Bronchial epithelial cell (primary cell): ENCODE data around the gene MMP20. TPM values are rescaled to one million over a fixed set of nuclear protein-coding genes. Genes with fewer than 3 reads are reported as not detected.

Experiments used
- DNase-seq: peaks from one replicate; pipeline ENCODE4 v3.0.0-alpha.2; 2010; ENCODE audit warnings: low read depth
- FAIRE-seq: peaks from 2 replicates; lab custom pipeline; 2011; peaks lifted over from hg19 to GRCh38; lab: Jason Lieb, UNC
- H3K27me3 ChIP-seq: 2 replicates; pipeline ENCODE4 v1.5.1; 2011; ENCODE audit warnings: low read length; ENCODE audit not compliant: control insufficient read depth, insufficient read depth
- H3K36me3 ChIP-seq: 2 replicates; pipeline ENCODE4 v1.5.1; 2011; ENCODE audit warnings: low read length; ENCODE audit not compliant: control insufficient read depth, insufficient read depth
- H3K4me3 ChIP-seq: 2 replicates; pipeline ENCODE4 v1.5.1; 2011; ENCODE audit warnings: mild to moderate bottlenecking, low read depth, low read length, control low read depth
- total RNA-seq: library from RNA; depleted of rRNA; stranded (reverse); fragments of >200 nt; gene quantifications from 2 replicates; pipeline ENCODE4 v1.2.1, GENCODE V29; 2014
- TF ChIP-seq, protein P1 (sequence below): IDR thresholded peaks from 2 replicates; pipeline ENCODE4 v1.5.1; 2011; ENCODE audit warnings: mild to moderate bottlenecking, moderate library complexity, low read length, control low read depth, inconsistent platforms; ENCODE audit not compliant: insufficient read depth, severe bottlenecking

Gene MMP20
- total RNA-seq, 1 donor from 2014 or later, result not detected

DNA sequence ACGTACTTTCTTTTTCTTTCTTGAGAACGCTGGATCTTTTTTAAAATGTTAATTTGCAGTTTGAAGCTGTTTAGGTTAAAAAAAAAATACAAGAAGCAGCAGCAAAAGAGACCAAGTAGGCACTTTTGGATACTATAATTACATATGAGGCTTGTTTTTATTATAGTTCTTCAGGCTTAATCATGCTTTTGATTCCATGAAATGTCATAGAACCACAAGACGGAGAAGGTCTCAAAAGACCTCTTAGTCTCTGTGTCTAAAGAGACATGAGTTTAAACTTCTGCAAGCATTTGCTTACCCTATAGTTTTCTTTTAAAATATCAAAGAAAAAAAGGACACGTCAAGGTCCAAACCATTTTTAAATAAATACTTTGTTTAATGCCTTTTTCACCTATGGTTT lies 18.8 kb upstream of the MMP20 start:
- TF ChIP-seq, protein P1, sequence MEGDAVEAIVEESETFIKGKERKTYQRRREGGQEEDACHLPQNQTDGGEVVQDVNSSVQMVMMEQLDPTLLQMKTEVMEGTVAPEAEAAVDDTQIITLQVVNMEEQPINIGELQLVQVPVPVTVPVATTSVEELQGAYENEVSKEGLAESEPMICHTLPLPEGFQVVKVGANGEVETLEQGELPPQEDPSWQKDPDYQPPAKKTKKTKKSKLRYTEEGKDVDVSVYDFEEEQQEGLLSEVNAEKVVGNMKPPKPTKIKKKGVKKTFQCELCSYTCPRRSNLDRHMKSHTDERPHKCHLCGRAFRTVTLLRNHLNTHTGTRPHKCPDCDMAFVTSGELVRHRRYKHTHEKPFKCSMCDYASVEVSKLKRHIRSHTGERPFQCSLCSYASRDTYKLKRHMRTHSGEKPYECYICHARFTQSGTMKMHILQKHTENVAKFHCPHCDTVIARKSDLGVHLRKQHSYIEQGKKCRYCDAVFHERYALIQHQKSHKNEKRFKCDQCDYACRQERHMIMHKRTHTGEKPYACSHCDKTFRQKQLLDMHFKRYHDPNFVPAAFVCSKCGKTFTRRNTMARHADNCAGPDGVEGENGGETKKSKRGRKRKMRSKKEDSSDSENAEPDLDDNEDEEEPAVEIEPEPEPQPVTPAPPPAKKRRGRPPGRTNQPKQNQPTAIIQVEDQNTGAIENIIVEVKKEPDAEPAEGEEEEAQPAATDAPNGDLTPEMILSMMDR, result no peak
- FAIRE-seq (no peak), DNase-seq (no peak)

DNA sequence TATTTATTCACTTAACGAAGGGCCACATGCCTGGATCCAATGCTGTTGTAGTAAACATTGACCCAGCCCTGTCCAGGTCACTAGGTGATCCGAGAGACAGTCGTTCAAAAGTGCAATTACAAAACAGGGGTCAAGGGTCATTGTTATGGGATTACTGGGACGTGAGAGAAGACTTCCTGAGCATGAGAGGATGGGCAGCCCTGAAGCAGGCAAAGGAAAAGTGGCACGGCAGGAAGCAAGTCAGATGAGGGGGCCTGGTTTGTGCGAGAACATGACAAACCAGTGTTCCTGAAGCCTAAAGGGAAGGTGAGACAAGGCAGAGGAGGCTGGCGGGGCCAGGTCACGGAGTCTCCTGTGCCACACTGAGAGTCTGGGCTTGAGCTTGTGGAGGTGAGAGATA lies 15.8 kb upstream of the MMP20 start:
- no peaks in the 10 kb centered on the region for H3K36me3 ChIP-seq
- TF ChIP-seq, protein P1, result no peak
- H3K27me3 ChIP-seq, result no peaks in the 10 kb centered on the region
- no peak overlapping the region for H3K4me3 ChIP-seq
- DNase-seq, result no peak
- peak; percentile 50 for FAIRE-seq

More for the DNA sequence above, 18.8 kb upstream of the MMP20 start:
- Histone ChIP-seq H3K36me3 (no peaks in the 10 kb centered on the region), H3K27me3 (no peaks in the 10 kb centered on the region), H3K4me3 (no peak overlapping the region)

DNA sequence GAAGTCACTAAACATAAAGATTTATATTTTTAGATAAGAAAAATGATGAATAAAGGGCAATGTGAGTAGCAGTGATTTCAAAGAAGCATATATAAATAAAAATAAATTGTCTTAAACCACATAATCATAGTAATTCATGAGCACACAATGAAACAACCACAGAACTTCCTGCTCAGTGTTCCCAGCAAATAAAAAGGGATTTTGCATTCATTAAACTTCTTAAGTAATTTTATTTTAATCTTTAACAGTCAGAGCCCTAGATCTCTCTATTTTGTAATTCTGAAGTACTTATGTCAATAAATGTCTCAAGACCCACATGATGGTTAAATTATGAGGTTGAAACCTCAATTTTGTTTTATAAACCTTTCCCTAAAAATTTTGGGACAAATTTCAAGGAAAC lies 14.5 kb upstream of the MMP20 start:
- no peaks in the 10 kb centered on the region for H3K36me3 ChIP-seq
- DNase-seq, result no peak
- H3K27me3 ChIP-seq, result no peaks in the 10 kb centered on the region
- TF ChIP-seq, protein P1, result no peak
- H3K4me3 ChIP-seq, result no peak overlapping the region
- no peak for FAIRE-seq

DNA sequence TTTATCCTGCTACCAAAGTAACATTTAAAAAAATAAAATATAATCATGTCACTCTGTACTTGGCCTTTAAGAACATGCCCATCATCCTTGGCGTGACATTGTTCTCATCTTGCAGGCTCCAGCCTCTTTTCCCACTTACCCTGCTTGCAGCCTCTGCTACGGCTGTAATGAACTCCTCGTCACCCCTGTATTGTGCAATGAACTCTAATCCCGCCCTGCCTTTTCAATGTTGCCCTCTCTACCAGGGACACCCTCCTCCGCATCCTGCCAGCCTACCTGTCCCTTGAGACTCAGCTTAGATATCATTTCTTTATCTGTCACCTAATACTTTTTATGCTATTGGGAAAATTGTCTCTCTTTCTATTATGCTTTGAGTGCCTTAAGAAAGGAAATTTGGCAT lies 12.6 kb upstream of the MMP20 start:
- DNase-seq (peak; percentile 65), FAIRE-seq (no peak)
- TF ChIP-seq, protein P1, result no peak
- H3K4me3 ChIP-seq, result no peak overlapping the region
- no peaks in the 10 kb centered on the region for H3K27me3 ChIP-seq
- no peaks in the 10 kb centered on the region for H3K36me3 ChIP-seq

DNA sequence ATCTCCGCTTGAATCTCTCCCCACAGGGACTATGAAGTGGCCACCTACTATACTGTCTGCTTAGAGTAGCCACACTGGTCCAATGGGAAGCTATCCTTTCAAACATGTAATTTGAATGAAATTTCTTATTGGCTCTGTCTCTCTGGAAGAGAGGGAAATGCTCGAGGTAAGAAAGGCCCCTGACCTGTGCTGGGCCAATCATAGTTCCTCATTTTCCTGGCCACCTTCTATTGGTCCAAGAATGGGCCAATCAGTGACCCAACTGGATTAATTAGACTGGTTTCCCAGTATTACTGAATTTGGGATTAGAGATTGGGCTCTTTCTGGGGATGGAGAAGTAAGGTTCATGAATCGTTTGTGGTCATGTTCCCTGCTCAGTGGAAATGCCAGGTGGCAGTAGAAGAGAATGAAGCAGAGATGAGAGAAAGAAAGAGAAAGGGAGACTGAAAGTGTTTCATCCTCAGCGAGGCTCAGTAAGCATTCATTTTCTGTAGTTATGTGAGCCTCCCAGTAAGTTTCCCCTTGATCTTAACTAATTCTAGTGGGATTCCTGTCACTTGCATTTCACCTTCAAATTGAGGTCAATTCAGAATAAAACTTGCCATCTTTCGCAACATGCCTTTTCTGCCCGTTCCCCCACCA lies 8.4 kb upstream of the MMP20 start:
- Histone ChIP-seq H3K36me3 (no peaks in the 10 kb centered on the region), H3K4me3 (no peak overlapping the region), H3K27me3 (no peaks in the 10 kb centered on the region)
- DNase-seq, result no peak
- FAIRE-seq, result no peak
- TF ChIP-seq, protein P1, result no peak

DNA sequence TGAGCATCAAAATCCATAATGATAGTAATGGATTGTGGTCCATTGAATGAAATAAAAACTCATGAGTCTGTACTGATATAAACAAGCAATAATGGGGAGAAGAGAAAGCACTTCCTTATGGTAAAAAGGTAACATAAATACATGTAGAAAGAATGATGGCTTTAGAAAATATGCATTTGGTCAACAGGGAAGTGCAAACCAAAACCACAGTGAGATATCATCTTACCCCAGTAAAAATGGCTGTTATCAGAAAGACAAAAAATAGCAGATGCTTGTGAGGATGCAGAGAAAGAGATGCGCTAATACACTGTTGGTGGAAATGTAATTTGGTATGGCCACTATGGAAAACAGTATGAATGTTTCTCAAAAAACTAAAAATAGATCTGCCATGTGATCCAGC lies 6.9 kb upstream of the MMP20 start:
- DNase-seq, result no peak
- no peak for FAIRE-seq
- TF ChIP-seq, protein P1, result no peak

More for the DNA sequence above, 6.9 kb upstream of the MMP20 start:
- H3K27me3 ChIP-seq, result no peaks in the 10 kb centered on the region
- no peak overlapping the region for H3K4me3 ChIP-seq
- no peaks in the 10 kb centered on the region for H3K36me3 ChIP-seq
